HG02938 (cell line): ENCODE measurements around the gene TBC1D17.
A peak's percentile ranks its signal among the peaks of the same experiment; 100 is the strongest.

Experiments
- ATAC-seq: cut with Tn5 transposase; IDR thresholded peaks from one replicate; pipeline ENCODE4 v1.9.1; 2021; ENCODE audit warnings: mild to moderate bottlenecking, moderate library complexity; ENCODE audit not compliant: unreplicated experiment

The TBC1D17 gene

GRCh38 chr19:49877020-49877878 is at the start of gene TBC1D17, which contains the start of gene AKT1S1:
TBC1D17 (plus strand) TSS chr19:49877702; CDS start chr19:49877724, 22 bp downstream.
AKT1S1 (minus strand) TSS chr19:49877355; CDS start chr19:49873295, 4,060 bp downstream.
- ATAC-seq, result peak; percentile 64

DNA sequence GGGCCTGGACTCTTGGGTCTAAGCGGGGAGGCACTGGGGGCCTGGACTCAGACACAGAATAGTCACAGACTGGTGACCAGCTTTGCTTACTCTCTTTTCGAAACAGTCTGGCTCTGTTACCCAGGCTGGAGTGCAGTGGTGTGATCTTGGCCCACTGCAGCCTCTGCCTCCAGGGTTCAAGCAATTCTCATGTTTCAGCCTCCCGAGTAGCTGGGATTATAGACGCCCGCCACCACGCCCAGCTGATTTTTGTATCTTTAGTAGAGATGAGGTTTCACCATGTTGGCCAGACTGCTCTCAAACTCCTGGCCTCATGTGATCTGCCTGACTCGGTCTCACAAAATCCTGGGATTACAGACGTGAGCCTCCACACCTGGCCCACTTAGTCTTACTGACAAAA is 48.3 kb upstream of the TBC1D17 start:
- no peak for ATAC-seq

DNA sequence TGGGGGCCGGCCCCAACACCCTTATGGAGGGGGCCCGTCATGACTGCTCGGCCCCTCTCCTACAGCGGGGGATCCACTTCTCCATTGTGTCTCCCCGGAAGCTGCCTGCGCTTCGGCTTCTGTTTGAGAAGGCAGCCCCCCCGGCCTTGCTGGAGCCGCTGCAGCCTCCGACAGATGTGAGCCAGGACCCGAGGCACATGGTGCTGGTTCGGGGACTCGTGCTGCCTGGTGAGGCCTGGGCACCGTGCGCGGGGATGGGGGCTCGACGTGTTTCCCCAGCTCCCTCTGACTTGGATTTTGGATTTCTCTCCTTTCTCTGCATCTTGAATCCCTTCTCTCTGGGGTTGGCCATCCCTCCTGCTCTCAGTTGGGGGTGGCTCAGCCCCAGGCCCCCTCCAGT is 47.8 kb upstream of the TBC1D17 start:
- ATAC-seq, result no peak

DNA sequence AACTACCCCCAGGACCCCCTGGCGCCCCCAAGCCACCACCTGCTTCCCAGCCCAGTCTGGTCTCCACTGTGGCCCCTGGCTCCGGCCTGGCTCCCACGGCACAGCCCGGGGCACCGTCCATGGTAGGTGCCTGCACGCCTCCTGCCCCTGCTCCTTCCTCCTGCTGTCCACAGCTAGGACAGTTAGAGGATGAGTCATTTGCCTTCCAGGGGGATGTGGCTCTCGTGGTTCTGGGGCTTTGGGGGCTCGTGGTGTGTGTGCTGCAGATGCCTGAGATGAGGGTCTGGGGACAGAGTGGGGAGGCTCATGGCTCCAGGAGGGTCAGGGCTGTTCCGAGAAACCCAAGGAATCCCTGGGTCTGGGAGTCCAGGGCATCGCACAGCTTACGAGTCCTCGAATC is 46.7 kb upstream of the TBC1D17 start:
- ATAC-seq, result no peak

- no peak for ATAC-seq
Observed at GRCh38 chr19:49831592-49831991, 45.9 kb upstream of the TBC1D17 start.

GRCh38 chr19:49832556-49832955 is 44.9 kb upstream of the TBC1D17 start:
- no peak for ATAC-seq

GRCh38 chr19:49833599-49833998 is 43.9 kb upstream of the TBC1D17 start:
- ATAC-seq, result no peak

- no peak for ATAC-seq
Observed at GRCh38 chr19:49835562-49835961, 41.9 kb upstream of the TBC1D17 start.

DNA sequence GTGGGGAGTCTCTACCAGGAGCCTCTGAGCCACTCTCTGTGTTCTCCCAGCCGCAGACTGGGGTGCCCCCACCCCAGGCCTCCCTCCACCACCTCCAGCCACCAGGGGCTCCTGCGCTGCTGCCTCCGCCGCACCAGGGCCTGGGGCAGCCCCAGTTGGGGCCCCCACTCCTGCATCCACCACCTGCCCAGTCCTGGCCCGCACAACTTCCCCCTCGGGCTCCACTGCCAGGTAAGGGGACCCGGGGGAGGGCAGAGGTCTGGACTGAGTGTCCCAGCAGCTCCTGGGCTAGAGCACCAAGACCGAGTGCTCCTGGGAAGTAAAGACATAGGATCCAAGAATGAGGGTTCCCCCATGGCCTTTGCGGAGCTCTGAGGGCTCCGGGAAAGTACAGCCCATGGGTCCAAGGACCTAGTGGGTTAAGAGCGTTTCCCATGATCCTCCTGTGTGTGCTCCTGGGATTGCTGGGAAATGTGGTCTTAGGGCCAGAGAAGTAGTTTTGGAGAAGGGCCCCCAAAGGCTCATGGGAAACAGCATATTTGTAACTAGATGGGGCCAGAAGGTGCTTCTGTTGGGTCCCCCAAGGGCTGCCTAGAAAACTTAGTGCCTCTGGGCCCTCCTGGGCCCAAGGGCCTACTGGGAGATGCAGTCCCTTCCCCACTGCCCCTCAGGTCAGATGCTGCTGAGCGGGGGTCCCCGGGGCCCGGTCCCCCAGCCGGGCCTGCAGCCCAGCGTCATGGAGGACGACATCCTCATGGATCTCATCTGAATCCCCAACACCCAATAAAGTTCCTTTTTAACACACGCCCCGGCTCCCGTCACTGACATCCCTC is 41.1 kb upstream of the TBC1D17 start:
- ATAC-seq, result no peak

GRCh38 chr19:49837009-49837310 is 40.5 kb upstream of the TBC1D17 start:
- ATAC-seq, result no peak

- no peak for ATAC-seq
Observed at GRCh38 chr19:49837425-49837824, 40.1 kb upstream of the TBC1D17 start.

- ATAC-seq, result no peak
Observed at GRCh38 chr19:49838885-49839588, 38.5 kb upstream of the TBC1D17 start.

DNA sequence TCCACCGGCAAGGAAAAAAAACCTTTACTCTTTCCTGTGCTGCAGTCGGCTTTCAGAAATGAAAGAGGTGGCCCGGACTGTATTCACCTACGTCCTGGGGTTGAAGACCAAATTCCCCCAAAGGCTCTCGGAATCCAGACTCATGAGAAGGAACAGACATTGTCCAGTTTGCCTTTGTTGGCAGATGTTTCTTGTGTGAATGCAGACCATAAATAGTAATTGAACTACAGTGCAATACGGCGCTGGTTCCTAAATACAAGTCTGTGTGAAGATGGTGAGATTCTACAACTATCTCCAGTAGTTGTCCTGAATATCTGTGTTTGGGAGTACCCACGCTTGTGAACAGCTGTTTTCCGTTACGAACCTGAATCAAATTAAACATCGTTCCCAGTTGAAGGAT is 37.8 kb upstream of the TBC1D17 start:
- no peak for ATAC-seq

DNA sequence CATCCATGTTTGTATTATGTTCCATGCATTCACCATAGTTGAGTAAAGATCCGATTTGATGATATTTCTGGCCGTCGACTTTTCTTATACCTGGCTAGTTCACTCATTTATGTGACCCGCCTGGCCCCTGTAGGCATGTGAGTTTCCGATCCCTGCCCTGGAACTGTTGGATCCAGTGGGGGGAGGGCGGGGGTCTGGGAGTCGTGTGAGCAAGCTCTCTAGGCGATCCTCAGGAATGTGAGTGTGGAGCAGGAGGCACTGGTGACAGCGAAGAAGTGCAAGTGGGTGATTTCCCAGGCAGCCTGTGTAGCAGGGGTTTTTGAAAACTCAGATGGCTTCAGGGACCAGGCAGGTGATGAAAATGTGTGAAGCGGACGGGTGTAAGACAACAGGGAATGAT is 37.2 kb upstream of the TBC1D17 start:
- ATAC-seq, result no peak

DNA sequence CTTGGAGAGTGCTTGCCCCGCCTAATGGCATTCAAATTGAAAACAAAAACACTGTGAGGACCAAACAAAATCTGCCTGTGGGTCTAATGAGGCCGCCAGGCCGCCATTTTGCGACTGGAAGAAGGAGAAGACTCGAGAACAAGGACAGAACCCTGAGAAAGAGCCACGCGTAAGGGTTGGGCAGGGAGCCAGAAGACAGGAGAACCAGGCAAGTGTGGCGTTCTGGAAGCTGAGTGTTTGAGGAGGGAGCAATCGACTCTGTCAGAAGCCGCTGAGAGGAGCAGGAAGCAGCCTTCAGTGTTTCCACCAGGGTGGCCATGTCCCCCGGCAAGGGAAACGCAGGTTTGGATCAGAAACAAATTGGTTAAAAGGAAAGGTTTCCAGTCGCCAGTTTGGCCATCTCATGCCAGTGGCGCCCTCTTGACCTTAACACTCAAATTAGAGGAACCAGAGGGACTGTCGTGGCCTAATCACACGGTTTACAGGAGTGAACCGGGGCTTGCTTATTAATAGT is 36.7 kb upstream of the TBC1D17 start:
- ATAC-seq, result no peak

GRCh38 chr19:49843265-49843664 is 34.2 kb upstream of the TBC1D17 start:
- no peak for ATAC-seq

- ATAC-seq, result no peak
Observed at GRCh38 chr19:49844138-49845095, 33.1 kb upstream of the TBC1D17 start.

DNA sequence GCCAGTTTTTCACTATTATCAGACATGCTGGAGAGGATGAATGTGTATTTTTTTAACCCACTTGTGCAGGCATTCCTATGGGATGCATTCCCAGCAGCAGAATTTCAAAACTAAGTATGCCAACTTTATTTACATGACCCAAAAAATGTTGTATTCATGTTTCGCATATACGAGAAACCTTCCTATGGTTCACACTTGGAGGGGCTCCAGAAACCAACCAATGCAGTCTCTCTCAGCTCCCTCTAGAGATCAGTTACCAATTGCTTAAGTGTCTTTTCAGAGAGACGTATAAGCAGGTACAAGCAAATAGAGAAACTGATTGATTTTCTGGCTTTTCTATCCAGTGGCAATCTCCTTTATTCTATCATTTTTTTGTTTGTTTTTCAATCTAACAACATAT is 32.1 kb upstream of the TBC1D17 start:
- ATAC-seq, result no peak

GRCh38 chr19:49846408-49846807 is 31.1 kb upstream of the TBC1D17 start:
- no peak for ATAC-seq
